Esophagus muscularis mucosa (tissue), 3 donors: ENCODE results near the gene HIBCH.

Experiments used
- CTCF ChIP-seq, 3 experiments: fragments of 200-600 bp in 2 of 3; fragments of 450-650 bp in 1 of 3; sonication (generic) in 2 of 3; IDR thresholded peaks; one replicate each; pipeline ENCODE4 v1.5.1; 2017 to 2019; ENCODE audit warnings: antibody characterized with exemption in 3 of 3, mild to moderate bottlenecking in 2 of 3, moderate library complexity in 1 of 3
- POLR2A ChIP-seq: fragments of 450-650 bp; IDR thresholded peaks from one replicate; pipeline ENCODE4 v1.6.1; 2017; ENCODE audit warnings: antibody characterized with exemption, moderate library complexity, mild to moderate bottlenecking, low read depth

- TF ChIP-seq CTCF (IDR thresholded peaks at IDR 0.05) (no peak), POLR2A (no peak)
These were observed 114.0 kb downstream of the HIBCH start for GRCh38 chr2:190205657-190206056.
